GM12874 (cell line): ENCODE data around the gene NFASC.

Experiments used
- TF ChIP-seq, protein P1 (sequence below): IDR thresholded peaks from 2 replicates; pipeline ENCODE4 v1.5.1; 2011; ENCODE audit warnings: low read depth, mild to moderate bottlenecking, control low read depth, low read length, moderate library complexity; ENCODE audit not compliant: insufficient read depth

The NFASC gene

DNA sequence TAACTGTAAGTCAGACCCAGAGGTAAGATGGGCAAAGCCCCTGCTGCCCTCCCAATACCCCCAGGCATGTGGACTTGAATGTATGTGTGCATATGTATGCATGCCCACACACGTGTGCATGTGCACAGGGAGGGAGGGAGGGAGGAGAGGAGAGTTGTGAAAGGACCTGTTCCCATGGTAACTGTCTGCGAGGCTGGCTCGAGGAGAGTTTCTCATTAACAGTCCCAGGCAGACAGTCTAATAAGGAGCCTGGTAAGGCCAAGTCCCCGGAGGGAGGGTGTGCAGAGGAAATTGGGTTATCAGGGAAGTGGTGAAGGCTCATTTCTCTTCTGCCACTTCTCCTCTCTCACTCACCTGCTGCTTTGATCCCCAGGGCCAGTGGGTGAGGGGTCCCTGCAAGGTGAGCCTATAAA is 74.9 kb downstream of the NFASC start:
- TF ChIP-seq, protein P1, sequence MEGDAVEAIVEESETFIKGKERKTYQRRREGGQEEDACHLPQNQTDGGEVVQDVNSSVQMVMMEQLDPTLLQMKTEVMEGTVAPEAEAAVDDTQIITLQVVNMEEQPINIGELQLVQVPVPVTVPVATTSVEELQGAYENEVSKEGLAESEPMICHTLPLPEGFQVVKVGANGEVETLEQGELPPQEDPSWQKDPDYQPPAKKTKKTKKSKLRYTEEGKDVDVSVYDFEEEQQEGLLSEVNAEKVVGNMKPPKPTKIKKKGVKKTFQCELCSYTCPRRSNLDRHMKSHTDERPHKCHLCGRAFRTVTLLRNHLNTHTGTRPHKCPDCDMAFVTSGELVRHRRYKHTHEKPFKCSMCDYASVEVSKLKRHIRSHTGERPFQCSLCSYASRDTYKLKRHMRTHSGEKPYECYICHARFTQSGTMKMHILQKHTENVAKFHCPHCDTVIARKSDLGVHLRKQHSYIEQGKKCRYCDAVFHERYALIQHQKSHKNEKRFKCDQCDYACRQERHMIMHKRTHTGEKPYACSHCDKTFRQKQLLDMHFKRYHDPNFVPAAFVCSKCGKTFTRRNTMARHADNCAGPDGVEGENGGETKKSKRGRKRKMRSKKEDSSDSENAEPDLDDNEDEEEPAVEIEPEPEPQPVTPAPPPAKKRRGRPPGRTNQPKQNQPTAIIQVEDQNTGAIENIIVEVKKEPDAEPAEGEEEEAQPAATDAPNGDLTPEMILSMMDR: no peak

DNA sequence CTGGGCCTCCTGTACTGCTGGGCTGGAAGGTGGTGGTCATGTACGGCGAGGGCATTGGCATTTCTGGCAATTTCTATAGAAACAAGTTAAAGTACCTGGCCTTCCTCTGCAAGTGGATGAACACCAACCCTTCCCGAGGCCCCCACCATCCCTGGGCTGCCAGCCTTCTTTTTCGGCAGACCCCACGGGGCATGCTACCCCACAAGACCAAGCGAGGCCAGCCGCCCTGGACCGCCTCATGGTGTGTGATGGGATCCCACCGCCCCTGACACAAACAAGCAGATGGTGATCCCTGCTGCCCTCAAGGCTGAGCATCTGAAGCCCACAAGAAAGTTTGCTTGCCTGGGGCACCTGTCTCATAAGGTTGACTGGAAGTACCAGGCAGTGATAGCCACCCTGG is 76.0 kb downstream of the NFASC start:
- TF ChIP-seq, protein P1: no peak

DNA sequence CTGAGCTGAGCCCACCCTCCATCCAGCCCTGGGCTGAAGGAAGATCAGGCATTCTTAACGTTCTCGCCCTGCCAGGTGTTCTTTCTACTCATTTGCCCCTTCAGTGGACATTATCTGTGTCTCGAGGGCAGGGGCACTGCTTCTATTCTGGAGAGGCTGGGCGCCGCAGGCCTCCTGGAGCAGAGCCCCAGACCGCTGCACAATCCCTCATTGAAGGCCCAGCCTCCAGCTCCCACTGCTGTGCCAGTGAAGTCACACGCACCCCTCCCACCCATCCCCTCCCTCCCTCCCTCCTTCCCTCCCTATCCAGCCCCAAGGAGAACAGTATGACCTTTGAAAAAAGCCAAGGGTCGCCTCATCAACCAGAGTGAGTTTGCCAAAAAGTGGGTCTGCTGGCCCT is 76.7 kb downstream of the NFASC start:
- TF ChIP-seq, protein P1: no peak

DNA sequence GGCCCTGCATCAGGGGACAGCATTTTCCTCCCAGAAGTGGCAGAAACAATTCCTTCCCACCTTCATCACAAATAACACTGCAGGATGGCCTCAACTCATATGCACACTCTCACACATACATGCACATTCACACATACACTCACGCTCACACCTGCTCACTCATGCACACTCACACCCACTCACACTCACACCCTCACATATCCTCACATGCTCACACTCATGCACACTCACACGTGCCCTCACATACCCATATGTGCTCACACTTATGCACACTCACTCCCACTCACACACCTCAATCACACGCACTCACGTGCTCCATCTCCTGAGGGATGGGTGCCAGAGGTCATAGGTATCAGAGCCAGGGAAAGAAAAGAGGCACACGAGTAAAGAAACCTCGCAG is 77.1 kb downstream of the NFASC start:
- TF ChIP-seq, protein P1: no peak

DNA sequence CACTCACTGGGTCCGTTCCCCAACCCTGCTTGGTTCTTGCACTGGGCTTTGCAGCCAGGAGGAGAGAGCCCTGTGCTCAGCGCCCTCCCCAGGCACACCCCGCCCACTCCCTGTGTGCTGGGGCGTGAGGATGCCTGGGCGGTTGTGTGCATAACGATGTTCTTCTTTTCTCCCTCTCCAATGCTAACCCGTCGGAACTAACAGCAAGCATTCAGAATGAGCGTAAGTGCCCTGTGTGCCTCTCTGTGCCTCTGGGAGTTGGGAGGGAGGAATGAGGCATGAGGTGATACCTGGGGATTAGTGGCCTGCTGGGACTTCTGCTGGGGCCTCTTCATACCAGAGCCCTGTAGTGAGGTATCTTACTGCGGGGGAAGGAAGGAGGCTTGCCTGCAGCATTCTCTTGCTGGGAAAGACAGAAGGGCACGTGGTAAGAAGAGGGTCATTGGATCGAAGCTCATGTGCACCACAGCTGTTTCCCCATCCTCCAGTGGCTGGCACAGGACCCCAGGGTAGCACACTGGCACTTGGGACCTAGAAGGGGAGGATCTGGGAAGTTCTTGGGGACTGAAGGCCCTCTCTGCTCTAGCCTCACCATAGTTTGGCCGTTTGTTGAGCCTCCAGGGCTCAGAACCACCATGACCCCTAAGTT is 79.8 kb downstream of the NFASC start:
- TF ChIP-seq, protein P1: no peak

DNA sequence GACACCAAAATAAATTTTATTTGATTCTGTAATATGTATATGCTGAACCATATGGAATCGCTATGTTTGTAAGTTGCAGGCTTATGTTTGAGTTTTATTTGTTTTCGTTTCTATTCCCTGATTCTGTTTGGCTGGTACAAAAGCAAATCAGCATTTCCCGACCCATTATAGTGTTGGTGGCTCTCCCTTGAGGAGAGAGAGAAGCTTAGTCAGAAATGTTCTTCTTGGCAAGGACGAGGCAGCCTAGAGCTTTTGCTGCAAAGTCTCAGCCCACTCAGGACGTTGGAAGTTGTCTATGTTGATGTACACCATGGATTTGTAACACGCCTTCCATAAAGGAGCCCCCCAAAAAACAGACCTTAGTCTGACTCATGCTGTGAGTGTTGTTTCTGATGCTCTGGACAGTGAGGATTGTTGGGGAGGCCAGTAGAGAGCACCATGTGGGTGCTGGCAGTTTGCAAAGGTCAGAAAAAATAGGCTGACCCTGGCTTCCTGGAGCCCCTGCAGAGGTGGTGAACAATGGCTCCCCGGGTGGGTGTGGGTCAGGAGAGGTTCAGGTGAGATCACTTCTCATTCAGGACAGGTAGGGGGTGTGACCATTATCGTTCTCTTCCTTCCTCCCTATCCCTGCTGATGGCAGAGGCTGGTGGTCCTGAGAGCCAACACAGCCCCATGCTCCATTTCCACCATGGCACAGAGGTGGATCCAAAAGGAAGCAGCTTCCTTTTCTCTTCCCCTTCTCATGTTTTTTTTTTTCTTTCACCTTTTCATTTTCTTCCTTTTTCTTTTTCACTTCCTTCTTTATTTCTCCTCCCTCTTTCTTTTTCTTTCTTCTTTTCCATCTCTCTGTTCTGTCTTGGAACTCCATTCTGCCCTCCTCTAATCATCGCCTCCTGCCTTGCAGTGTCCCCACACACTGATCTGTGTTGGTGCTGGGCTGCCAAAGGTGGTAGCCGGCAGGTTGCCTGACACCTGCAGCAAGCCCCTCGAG is 88.0 kb downstream of the NFASC start:
- TF ChIP-seq, protein P1: no peak

DNA sequence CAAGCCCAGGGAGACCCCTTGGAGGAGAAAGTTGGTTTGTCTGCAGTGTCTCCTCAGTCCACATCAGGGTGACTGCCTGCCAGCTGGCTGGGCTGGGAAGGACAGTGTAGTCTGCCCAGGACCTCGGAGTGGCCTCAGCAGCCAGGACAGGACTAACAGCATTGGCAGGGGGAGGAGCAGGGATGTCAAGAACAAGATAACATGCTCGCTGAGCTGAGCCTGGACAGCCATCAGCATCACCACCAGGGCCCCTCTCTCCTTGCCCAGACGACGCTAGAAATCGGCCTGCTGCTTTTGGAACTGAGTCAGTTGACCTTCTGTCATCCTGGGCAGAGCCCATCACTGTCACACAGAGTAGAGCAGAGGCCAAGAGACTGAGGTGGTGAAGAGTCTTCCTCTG is 88.7 kb downstream of the NFASC start:
- TF ChIP-seq, protein P1: no peak
